Esophagus mucosa (tissue), 1 donor: ENCODE measurements around the gene KCNMB2. TPM values are rescaled to one million over a fixed set of nuclear protein-coding genes. Genes with fewer than 3 reads are reported as not detected.

Source experiments
- ATAC-seq: fragments of 200-7000 bp; cut with Tn5 transposase; one replicate; pipeline ENCODE4 v1.9.1; 2020
- total RNA-seq: library from RNA; stranded (reverse); gene quantifications from one replicate; pipeline ENCODE4 v1.2.4, GENCODE V29; 2023
- donor health status: DM: yes; HTN: yes; CAD: no.

KCNMB2 gene
- total RNA-seq, 1 donor from 2014 or later = not detected

GRCh38 chr3:178658694-178659325 is 122.6 kb downstream of the KCNMB2 start:
- no peak for ATAC-seq

DNA sequence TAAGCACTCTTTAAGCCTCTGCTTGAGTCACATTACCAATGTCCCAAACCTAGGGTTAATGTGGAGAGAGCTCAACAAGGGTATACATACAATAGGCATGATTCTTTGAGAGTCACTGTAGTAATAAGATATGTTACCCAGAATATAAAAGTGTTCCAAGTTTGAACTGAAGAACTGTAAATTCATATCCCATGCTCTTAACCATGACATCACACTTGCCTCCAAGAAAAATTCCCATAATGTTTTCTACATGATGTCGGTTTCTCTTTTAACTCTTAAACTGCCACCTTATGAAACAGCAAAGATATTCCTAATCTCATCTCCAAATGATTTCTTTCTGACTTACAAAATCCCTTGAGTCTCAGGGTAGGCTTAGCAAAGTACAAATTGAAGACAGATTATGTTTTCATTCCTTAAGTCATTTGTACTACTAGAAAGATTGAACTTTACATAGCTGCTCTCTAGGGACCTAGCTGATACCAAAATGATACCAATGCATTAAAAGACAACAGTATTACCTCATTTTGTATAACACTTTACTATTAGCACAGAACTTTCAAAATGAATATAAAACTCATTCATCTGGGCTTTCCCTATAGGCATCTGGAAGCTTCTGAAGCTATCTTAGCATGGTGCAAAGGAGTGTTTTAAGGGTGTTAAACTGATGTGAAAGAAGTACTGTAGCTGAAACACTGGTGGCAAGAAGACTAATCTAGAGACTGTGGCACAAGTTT is 127.1 kb downstream of the KCNMB2 start:
- ATAC-seq = no peak

DNA sequence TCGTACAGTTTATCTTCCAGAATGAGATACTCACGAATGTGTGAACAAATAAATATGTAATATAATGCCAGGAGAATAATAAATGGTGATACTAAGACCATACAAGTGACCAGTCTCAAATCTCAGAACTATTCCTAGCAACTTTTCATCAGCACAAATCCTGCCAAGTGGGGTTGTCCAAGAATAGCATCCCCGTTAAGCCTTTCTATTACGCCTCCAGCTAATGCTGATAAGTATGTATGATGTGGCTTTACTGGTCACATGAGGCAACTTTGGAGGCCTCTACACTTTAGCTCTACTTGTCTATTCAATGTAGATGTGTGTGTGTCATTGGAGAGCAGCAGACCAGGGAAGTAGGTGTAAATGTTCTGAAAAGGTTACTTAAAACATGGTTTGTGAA is 129.5 kb downstream of the KCNMB2 start:
- no peak for ATAC-seq

- no peak for ATAC-seq
Observed at GRCh38 chr3:178669022-178669601, 132.9 kb downstream of the KCNMB2 start.

GRCh38 chr3:178669758-178670157 is 133.5 kb downstream of the KCNMB2 start:
- no peak for ATAC-seq

- no peak for ATAC-seq
Observed at GRCh38 chr3:178671377-178671776, 135.1 kb downstream of the KCNMB2 start.

- ATAC-seq = peak; percentile 70
Observed at GRCh38 chr3:178671791-178672190, 135.6 kb downstream of the KCNMB2 start.

DNA sequence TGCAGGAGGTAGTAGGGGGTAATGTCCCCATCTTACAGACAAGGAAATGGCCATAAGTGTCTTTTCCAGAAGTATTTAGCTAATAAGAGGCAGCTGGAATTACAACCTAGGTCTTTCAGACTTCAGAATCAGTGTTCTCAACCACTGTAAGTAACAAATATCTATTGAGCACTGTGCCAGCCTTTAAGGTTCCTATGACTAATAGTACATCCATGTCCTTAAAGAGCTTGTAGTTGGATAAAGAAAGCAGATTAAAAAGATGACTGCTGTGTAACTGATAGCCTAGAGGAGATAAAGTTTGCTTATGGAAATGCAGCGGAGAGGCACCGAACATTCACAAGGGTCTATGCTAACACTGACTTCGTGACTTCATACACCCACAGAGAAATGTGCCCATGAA is 136.0 kb downstream of the KCNMB2 start:
- no peak for ATAC-seq

DNA sequence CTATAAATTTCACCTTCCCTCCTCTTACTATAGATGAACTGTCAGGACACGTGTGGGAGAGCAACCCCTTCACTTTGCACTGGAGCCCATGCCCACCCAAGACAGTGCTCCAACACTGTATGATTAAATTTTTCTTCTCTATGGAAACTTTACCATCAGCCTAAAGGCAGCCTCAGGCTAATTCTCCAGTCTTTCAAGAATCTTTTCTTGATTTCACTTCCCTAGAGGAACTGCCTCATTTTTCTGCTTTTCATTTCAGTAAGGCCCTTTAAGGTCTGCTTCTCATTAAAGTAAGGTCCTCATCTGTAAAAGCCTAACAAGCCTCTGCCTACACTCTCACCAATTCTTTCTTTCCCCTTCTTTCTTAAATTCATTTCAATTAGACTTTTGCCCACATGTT is 137.3 kb downstream of the KCNMB2 start:
- ATAC-seq = no peak

GRCh38 chr3:178676077-178676476 is 139.8 kb downstream of the KCNMB2 start:
- no peak for ATAC-seq

DNA sequence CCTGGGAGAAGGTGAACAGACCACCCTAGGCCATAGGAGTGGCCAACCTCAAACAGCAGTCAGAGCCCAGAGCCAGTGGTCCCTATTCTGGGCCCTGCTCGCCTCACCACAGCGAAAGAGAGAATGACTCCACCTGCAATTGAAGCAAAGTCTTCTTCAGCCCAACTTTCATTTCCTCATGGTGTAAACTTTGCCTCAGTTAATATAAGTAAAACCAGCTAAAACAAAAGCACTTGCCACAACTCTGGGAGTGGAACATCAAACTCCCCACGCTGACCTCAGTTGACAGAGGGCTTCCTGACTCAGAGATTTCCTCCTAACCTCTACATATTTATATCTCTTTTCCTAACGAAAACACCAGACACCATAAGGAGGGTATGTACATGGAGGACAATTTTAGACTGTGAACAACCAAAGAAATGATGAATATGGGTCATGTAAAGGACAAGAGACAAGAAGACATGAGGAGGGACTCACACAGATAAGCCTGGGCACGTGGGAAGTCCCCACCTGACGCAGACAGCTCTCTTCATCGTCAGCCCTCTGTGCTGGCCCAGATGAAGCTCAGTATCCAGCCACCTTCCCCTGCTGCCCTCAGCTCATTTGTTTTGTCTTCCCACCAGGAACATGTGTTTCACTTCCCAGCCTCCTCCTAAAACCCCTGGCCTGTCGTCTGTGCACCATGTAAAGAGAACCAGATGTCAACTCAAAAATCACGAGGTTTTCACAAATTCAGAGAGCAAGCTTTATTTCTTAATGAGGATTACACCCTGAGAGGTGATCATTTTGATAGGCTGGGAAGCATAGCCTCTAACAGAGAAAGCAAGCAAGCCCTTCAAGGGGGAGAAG is 140.9 kb downstream of the KCNMB2 start:
- ATAC-seq = no peak

GRCh38 chr3:178677961-178678360 is 141.7 kb downstream of the KCNMB2 start:
- no peak for ATAC-seq

- no peak for ATAC-seq
Observed at GRCh38 chr3:178680037-178680436, 143.8 kb downstream of the KCNMB2 start.

GRCh38 chr3:178680489-178680888 is 144.3 kb downstream of the KCNMB2 start:
- no peak for ATAC-seq

DNA sequence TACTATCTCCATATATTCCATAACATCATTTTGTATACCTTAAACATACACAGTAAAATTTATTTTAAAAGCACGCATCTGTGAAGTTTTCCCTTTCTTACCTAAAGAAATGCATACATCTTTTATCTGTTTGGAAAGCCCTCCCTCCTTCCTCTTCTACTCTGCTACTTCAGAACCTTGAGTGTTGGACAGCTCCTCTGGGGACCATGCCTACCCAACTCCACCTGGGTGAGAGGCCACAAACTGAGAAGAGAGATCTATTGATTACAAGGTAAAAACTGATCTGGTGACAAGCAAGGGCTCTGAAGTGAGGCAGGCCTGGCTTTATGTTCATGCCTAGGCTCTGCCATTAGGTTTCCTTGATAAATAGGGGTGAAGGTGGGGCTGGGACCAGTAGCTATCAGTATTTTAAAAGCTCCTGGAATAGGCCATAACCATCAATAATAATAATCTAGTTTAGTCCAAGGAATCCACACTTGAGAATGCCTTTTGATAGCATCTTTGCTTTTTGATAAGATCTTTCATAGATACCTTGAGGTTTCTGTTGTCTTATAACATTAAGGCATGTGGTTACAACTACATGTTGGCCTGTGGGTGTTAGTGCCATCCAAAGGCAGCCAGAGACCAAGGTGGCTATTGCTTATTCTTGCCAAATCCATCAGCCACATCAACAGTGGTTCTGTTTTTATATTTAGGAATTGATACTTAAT is 148.8 kb downstream of the KCNMB2 start:
- no peak for ATAC-seq

GRCh38 chr3:178685591-178685906 is 149.3 kb downstream of the KCNMB2 start:
- no peak for ATAC-seq

DNA sequence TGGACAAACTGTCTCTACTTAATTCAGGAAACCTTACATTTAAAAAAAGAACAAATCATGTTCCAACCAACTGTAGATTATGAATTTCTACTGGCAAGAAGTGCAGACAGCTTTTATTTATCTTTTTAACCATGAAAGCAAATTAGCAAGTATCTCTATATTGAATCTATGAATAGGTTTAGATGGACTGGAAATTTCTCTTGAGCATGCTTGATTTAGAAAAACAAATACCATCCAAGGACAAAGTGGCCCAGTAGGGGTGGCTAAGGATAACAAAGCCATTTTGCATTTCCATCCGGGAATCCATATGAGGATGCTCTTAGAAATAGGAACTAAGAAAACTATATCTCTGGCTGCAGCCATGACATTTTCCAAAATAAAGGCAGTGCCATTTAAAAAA is 150.6 kb downstream of the KCNMB2 start:
- no peak for ATAC-seq

GRCh38 chr3:178690571-178690970 is 154.3 kb downstream of the KCNMB2 start:
- no peak for ATAC-seq

DNA sequence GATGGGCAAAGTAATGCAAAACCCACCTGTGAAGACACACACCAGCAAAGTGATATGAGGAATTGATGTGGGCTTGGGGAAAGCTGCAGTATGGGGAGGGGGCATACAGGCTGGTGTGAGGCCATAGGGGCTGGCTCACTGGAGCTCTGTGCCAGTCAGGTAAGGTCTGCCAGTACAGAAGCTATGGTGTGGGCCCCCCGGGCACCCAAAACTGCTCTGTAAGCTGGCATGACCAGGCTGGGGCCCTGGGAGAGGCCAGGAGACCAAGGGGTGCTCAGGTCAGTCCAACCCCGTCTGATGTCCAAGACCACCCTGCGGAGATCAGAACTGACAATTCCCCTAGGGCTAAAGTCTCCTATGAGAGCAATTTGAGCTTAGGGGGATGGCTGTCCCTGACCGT is 163.1 kb downstream of the KCNMB2 start:
- no peak for ATAC-seq

GRCh38 chr3:178699810-178700209 is 163.6 kb downstream of the KCNMB2 start:
- no peak for ATAC-seq

DNA sequence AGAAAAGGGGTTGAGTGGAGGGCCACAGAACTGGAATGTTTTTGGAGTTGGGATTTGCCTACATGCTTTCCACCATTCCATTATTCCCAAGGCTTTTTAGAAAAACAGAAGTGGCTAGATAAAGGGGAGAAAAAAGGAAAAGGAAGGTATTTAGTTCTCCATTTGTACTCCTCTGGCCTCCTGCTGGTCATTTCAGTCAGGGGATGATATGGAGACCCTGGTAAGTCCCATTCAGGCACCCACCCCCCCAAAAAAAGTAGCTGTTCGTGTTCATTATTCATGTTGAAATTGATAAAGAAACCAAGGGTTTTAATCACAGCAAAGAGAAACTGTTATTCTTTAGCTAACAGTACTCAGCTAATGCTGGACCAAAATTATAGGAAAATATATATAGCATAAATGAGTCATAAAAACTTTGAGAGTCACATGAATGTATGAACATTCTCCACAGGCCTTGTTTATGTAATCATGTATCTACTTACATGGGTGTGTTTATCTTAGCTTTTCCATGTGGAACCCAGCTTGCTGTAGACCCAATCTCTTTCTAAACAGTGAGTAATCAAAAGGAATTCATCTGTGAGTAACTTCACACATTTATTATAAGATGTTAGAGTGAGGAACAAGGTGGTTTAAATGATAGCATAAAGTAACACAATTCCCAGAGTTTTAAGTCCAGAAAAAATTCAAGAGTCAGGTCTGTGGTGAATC is 167.2 kb downstream of the KCNMB2 start:
- peak; percentile 82 for ATAC-seq

DNA sequence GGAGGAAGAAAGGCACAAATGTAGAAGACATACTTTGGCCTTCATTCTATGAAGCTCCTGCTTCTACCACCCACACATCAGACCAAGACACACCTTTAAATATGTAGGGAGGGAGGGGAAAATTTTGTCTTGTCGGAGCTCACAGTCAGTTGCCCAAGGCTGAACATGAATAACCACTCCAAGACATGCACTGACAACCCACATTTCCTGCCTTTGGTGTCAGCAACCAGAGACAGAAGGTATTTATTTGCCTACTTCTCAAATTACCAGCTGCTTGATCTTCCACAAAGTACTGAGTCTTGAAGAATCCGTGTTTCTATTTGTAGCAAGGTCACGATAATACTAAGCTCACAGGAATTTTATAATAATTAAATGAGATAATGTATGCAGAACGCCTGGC is 169.7 kb downstream of the KCNMB2 start:
- peak; percentile 93 for ATAC-seq
